AG09309 (cell line): ENCODE results near the gene SMG9.

ENCODE experiments used
- DNase-seq: peaks from one replicate; pipeline ENCODE4 v3.0.0-alpha.2; 2010; ENCODE audit warnings: low read depth
- H3K4me3 ChIP-seq: 2 replicates; pipeline ENCODE4 v1.5.1; 2011; ENCODE audit warnings: mild to moderate bottlenecking, low read depth, low read length, moderate library complexity; ENCODE audit not compliant: control insufficient read depth
- TF ChIP-seq, protein P1 (sequence below): IDR thresholded peaks from 2 replicates; pipeline ENCODE4 v1.5.1; 2011; ENCODE audit warnings: mild to moderate bottlenecking, low read depth, low read length, inconsistent platforms; ENCODE audit not compliant: insufficient read depth, control insufficient read depth; ENCODE audit errors: missing control alignments

SMG9 gene

DNA sequence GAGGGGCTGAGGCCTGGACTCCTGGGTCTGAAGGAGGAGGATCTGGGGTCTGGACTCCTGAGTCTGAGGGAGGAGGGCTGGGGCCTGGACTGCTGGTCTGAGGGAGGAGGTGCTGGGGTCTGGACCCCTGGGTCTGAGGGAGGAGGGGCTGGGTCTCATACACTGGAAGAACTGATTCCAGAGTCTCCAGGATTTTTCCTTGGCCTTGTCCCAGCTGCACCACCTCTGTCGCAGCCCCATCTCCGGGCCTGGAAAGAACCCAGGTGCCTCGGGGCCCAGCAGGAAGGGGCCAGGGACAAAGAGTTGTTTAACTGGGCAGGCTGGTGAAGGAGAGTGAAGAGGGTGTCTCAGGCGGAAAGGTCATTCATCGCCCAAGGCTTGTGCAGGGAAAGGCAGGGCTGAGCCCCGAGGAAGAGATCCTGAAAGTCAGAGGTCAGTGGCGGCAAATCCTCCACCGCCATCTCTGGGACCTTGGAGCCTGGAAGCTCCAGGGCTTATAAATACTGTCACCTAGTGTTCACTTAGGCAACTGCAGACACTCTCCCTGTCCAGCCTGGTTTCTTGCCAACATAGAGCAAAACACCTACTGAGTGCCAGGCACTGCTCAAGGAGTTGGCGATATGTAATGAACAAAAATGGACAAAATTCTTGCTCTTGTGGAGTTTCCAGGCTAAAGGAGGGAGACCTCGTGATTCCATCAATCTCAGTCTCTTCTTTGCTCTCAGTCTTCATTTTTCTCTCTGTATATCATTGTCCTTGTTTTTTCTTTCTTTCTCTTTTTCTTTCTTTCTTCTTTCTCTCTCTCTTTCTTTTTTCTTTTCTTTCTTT is 30.4 kb upstream of the SMG9 start:
- DNase-seq = no peak
- H3K4me3 ChIP-seq = no peak overlapping the region
- TF ChIP-seq, protein P1, sequence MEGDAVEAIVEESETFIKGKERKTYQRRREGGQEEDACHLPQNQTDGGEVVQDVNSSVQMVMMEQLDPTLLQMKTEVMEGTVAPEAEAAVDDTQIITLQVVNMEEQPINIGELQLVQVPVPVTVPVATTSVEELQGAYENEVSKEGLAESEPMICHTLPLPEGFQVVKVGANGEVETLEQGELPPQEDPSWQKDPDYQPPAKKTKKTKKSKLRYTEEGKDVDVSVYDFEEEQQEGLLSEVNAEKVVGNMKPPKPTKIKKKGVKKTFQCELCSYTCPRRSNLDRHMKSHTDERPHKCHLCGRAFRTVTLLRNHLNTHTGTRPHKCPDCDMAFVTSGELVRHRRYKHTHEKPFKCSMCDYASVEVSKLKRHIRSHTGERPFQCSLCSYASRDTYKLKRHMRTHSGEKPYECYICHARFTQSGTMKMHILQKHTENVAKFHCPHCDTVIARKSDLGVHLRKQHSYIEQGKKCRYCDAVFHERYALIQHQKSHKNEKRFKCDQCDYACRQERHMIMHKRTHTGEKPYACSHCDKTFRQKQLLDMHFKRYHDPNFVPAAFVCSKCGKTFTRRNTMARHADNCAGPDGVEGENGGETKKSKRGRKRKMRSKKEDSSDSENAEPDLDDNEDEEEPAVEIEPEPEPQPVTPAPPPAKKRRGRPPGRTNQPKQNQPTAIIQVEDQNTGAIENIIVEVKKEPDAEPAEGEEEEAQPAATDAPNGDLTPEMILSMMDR = peak; percentile 100

DNA sequence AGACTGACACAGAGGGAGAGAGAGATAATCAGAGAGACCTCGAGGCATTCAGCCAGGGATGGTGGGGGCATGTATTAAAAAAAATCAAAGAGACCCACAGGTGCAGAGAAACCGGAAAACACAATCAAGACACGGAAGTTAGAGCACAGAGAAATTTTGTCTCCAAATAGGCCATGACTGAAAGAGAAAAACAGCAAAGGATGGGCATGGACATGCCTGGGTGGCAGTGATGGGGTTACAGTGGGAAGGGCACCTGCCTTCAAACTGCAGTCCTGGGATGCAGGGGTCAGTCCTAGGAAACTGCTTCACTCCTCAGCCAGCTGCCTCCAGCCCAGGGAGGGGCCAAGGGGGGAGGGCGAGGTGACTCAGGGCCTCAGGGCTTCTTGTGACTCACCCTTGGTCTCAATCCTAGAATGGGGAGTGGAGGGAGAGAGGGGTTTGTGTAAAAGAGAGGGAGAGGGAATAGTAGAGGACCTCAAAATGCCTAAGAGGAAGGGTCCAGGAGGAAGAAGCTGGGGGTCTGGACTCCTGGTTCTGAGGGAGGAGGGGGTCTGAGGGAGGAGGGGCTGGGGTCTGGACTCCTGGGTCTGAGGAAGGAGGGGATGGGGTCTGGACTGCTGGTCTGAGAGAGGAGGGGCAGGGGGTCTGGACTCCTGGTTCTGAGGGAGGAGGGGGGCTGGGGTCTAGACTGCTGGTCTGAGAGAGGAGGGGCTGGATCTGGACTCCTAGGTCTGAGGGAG is 29.6 kb upstream of the SMG9 start:
- TF ChIP-seq, protein P1 = no peak
- H3K4me3 ChIP-seq = no peak overlapping the region
- DNase-seq = peak; percentile 34

DNA sequence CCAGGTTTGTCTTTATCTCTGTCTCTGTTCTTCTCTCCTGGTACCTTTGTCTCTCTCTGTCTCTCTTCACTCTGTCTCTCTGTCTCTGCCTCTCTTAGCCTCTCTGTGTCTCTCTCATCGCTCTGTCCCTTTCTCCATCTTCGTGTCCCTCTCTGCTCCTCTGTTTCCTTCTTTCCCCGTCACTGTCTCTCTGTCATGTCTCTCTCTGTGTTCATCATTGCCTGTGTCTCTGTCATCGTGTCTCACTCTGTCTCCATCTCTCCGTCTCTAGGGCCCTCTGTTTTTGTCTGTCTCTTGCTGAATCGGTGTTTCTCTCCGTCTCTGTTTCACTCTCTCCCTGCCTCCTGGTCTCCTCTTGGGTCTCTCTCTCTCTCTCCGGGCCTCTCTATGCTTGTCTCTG is 28.9 kb upstream of the SMG9 start:
- TF ChIP-seq, protein P1 = no peak
- H3K4me3 ChIP-seq = no peak overlapping the region
- no peak for DNase-seq

DNA sequence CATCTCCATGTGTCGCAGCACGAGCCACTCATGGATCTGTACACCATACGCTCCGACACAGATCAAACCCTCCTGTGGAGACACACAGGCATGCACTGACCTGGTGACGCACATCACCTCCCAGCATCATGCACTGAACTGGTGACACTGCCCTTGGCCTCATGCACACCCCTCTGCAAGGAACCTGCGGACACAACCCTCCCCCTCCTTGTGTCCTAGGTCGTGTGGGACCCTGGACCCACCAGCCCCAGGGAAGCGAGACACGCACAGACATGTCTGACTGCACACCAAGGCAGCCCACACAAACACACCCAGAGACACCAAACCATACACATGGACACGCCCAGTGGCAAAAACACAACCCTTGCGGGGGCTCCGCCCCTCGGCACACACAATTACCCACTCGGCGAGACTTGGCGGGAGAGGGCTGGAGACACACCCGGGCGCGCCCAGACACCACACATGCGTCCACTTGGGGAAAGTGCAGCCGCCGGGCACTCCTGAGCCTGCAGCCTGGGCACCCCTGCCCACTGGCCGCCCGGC is 28.0 kb upstream of the SMG9 start:
- DNase-seq = no peak
- no peak overlapping the region for H3K4me3 ChIP-seq
- TF ChIP-seq, protein P1 = no peak

DNA sequence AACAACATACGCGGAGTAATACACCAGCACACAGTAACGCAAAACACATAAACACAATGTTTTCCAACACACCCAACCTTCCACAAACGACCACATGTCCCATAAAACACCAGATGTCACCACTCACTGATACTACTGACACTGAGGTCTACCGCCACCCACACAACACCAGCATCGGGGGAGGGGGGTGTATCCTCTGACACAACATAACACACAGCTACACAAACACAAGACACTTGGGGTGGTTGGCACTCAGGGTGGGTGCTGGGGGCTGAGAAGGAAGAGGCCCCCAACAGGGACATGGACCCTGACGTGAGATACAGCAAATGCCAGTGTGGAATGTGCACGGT is 27.5 kb upstream of the SMG9 start:
- DNase-seq = no peak
- no peak overlapping the region for H3K4me3 ChIP-seq
- TF ChIP-seq, protein P1 = no peak

DNA sequence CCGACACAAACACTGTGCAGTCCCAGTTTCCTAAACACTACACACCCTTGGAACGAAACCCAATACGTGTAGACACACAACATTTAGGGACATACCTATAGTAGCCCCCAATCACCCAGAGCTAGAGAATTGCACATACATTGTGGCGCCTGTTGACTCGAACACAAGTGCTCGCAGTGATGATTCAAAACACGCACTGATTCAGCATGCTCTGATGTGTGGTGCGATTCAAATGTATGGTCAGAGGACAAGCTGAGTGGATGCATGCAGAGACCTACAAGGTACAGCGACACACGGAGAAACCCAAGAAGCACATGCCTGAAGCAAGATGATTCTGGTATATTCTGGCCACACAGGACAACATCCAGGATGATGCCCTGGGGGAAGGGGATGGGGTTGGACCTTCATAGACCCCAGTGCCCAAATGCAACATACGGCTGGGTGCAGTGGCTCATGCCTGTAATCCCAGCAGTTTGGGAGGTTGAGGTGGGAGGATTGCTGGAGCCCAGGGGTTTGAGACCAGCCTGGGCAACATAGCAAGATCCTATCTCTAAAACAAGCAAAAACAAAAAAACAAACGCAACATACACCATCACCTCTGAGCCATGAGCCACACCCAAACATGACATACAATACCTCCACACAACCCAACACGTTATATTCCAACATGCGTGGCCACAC is 27.0 kb upstream of the SMG9 start:
- TF ChIP-seq, protein P1 = no peak
- no peak overlapping the region for H3K4me3 ChIP-seq
- DNase-seq = no peak
